HL-60/S4 (cell line): Measurements from ENCODE around the gene SETD9.

Experiments used
- in situ Hi-C: fragments of 300-500 bp; cut with MboI; formaldehyde crosslinking; loops from 2 replicates; pipeline ENCODE4 v1.14.3; 2022; ENCODE audit warnings: low sequenced_read_pairs

The SETD9 gene, protein sequence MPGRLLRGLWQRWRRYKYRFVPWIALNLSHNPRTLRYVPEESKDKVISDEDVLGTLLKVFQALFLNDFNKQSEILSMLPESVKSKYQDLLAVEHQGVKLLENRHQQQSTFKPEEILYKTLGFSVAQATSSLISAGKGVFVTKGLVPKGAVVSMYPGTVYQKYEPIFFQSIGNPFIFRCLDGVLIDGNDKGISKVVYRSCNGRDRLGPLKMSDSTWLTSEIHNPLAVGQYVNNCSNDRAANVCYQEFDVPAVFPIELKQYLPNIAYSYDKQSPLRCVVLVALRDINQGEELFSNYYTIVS

DNA sequence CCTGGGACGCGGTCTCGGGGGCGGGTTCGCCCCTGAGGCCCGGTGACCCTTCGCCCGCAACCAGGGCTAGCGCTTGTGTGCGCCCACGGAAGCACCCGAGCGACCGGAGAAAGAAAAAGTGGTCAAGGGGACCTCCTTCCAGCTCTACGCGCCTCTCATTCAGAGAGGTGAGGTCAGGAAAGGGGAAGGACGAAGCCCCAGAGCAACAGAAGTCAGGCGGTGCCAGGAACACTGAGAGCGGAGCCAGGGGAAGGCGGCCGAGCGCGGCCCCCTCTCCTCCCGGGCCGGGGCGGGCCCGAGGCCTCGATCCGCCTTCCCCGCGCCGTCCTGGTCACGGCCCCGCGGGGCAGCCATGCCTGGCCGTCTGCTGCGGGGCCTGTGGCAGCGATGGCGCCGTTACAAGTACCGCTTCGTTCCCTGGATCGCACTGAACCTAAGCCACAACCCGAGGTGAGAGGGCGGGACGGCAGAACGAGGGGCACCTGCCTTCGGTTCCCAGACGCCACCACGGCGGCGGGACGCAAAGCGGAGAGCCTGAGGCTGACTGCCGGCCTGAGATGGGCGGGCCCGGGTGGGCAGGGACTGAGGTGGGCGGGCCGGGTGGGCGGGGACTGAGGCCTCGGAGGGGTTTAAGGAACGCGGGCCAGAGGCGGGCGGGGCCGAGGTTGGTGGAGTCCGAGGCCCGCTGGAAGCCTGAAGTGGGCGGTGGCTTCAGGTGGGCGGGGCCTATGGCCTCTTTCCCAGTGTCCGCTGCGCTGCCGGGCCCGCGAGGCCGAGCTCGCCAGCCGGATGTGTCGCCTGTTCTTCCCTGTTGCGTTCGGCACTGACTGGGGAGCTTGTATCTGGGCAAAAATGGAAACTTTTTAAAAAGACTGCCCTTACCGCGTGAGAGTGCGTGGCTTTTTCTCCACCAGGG is at the start of gene SETD9:
Gene SETD9, plus strand, starts transcription at position 303 of the 916 bp plus-strand sequence. Its CDS starts 50 bp downstream, at position 353.
- in situ Hi-C loops = no loop called here

DNA sequence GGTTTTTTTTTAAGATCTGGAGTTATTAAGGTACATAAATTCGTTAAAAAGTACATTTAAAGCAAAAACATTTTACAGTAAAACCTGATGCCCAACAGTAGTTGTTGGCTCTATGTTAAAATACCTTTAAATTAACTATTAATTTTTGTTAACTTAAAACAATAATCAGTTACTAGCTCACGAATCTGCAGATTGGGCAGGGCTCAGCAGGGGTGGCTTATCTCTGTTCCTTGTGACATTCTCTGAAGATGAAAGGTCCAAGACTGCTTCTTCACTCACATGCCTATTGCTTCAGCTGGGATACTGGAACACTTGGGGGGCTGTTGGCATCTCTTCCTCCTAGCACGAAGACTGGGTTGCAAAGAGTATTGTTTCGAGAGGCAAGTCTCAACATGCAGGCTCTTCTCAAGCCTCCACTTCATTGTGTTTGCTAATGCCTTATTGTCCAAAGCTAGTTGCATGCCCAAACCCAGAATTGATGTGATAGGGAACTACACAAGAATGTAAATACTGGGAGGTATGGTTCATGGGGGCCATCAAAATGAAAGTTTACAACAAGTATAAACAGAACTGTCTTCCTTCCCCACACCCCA is 47.4 kb upstream of the SETD9 start:
- in situ Hi-C loops = no loop called here

DNA sequence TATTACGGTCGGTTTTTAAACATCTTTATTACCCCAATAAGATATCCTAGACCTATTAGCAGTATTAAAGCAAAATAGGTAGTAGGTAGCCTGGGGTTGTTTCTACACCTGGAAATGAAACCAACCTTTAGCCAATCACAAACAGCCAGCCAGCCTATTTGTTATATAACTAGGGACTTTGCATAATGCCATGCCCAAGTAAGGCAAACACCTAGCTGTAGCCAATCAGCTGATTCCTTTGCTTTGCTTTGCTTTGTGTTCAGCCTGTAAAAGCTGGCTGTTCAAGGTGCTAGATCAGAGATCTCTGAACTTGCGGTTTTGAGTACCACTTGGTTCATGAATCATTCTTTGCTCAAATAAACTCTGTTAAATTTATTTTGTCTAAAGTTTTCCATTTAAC is 46.5 kb upstream of the SETD9 start:
- in situ Hi-C loops = no loop called here

DNA sequence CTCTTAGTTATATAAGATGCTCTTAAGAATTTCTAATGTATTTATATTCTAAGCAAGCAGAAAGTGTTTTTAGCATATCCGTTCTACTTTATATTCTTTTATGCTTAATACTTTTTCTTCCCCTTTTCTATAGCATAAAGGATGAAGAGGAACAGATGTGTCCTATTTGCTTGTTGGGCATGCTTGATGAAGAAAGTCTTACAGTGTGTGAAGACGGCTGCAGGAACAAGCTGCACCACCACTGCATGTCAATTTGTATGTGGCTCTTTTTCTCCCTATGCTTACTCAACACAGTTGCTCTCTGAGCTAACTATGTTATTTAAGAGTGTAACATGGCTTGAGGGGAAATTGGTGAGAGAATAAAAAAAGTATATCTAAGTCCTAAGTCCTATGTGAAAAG is 37.6 kb upstream of the SETD9 start:
- in situ Hi-C loops = no loop called here

DNA sequence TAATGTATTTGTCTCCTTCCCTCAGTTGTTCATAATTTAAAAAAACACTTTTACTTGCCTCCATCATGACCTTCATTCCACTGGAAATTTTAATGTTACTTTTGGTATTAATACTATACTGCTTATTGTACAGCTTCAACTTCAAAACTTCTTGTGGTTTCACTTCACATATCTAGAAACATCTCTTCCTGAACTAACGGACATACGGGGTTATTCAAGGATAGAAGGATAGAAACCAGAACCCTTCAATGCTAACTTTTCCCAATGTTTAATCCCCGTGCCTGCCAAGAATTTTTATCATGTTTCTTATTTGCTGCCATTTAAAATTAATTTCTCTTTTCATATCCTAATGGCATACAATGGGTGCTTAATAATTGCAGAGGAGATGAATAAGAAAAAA is 36.3 kb upstream of the SETD9 start:
- in situ Hi-C loops = no loop called here

DNA sequence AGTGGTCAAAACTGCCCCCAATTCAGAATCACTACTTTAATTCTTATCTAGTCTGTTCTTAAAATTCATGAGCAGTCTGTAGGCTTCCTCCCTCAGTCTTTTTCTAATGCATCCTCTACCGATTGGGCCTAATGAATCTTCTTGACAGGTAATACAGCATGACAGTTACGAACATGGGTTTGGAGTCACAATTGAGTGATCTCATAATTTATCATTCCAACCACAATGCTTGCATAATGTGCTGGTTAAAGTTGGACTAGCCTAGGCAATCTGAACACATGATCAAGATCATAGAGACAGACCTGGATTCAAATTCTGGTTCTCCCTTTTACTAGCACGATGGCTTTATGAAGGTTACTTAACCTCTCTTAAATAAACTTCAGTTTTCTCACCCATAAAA is 33.1 kb upstream of the SETD9 start:
- in situ Hi-C loops = no loop called here

DNA sequence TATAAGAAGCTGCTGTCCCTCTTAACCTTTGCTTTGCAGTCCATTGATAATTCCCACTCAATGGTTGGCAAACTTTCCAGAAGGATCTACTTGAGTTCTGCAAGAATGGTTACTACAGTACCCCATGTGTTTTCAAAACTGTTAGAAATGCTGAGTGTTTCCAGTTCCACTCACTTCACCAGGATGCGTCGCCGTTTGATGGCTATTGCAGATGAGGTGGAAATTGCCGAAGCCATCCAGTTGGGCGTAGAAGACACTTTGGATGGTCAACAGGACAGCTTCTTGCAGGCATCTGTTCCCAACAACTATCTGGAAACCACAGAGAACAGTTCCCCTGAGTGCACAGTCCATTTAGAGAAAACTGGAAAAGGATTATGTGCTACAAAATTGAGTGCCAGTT is 27.8 kb upstream of the SETD9 start:
- in situ Hi-C loops = no loop called here

DNA sequence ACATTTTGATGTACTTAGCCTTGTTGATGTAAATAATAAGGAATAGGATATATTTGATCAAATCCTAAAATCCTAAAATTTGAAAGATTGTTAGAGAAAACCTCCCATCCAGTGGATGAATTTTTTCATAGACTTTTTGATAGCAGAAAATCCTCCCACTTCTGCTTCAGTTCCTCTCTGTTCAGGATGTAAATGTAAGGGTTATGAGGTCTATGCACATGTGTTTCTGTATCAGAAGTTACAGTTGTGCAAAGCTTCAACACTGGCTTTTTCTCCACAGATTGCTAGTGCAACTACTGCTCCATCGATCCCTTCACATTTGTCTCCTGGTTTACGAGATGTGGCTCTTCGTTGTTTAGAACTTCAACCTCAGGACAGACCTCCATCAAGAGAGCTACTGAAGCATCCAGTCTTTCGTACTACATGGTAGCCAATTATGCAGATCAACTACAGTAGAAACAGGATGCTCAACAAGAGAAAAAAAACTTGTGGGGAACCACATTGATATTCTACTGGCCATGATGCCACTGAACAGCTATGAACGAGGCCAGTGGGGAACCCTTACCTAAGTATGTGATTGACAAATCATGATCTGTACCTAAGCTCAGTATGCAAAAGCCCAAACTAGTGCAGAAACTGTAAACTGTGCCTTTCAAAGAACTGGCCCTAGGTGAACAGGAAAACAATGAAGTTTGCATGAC is 16.0 kb upstream of the SETD9 start:
- in situ Hi-C loops = no loop called here

DNA sequence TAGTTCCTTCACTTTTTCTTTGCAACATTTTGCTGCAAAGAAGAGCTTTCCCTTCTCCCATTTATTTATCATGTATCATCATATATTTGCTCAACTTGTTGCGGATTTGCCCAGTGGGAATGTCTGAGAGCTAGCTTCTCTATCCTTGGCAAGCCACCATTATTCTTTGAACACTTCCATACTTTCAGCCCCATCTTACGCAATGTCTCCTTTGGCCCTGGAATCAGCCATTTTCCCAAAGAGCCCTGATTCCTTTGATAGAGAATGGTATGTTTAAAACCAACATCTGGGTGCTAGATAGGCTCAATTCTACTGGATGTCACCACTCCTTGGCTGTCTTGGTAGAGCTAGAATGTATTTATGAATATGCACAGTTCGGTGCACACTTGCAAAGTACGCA is 12.6 kb upstream of the SETD9 start:
- in situ Hi-C loops = no loop called here

DNA sequence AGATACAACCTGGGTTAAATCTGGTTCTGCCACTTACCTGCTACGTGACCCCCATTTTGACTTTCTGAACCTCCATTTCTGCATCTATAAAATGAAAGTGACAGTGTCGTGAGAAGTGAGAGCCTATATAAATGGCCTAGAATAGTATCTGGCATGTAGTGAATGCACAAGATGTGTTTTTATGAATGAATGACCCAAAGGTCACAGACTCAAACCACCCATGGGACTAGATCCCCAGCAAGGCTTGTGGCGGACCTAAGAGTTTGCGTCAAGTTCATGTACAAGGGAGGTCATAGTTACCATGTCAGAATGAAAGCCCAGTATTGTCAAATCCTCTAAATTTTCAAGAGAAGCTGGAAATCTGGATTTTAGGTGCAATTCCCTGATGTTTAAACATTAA is 11.2 kb upstream of the SETD9 start:
- in situ Hi-C loops = no loop called here

DNA sequence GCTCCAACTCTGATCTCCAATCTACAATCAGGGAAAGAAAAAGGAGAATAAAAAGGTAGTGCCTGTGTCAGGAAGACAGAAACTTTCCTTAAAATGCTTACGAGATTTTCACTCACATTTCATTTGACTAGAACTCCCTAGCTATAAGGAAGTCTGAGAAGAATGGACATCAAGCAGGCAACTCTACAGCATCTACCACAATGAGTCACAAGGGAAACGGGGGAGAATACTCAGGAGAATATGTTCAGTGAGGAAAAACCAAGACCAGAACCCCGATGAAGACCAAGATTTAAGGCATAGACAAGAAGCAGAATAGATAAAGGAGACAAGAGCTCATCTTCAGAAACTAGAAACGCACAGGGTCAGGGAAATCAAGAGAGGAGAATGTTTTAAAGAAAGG is 9.0 kb upstream of the SETD9 start:
- in situ Hi-C loops = no loop called here

DNA sequence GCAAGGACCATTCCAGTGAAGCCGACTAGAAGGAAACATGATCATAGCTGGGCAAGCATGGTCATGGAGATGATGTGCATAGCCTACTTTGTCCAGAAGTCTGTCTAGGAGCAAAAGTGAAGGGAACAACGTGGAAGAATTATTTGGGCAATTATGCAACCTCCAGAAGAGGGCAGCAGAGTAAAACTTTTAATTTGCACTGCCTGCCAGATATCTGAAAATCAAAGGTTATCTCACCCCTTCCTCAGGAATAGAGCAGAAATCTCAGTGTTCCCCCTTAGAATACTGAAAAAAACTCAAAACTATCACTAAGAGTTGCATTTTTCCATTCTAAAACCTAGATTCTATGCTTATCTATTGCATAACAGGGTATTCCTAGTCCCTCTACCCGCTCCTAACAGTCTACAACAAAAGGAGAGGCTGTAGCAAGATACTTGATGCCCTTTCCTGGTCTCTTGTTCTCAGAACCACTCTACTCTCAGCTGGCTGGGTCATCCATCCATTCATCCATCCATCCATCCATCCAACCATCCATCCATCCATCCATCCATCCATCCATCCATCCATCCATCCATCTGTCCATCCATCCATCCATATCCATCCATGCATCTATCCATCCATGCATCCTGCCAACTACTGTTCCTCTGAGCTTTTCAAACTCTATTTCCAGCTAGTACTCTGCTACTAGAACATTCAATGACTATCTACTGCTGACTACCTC is 8.4 kb upstream of the SETD9 start:
- in situ Hi-C loops = no loop called here

DNA sequence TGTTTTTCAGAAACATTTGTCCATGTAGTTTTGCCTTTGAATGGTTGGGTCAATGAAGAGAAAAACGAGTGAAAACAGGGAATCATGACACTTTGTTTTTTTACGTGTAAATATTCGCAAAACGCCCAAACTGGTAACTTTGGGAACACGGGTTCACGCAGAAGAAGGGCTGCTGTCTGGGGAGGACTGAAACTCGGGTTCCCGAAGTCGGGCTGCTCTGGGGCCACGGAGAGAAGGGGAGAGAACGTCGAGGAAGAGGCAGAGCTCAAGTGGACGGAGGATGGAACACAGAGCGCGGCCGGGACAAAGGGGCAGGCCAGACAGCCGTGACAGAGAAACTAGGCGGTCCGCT is 478 bp upstream of the SETD9 start:
- in situ Hi-C loops = no loop called here

DNA sequence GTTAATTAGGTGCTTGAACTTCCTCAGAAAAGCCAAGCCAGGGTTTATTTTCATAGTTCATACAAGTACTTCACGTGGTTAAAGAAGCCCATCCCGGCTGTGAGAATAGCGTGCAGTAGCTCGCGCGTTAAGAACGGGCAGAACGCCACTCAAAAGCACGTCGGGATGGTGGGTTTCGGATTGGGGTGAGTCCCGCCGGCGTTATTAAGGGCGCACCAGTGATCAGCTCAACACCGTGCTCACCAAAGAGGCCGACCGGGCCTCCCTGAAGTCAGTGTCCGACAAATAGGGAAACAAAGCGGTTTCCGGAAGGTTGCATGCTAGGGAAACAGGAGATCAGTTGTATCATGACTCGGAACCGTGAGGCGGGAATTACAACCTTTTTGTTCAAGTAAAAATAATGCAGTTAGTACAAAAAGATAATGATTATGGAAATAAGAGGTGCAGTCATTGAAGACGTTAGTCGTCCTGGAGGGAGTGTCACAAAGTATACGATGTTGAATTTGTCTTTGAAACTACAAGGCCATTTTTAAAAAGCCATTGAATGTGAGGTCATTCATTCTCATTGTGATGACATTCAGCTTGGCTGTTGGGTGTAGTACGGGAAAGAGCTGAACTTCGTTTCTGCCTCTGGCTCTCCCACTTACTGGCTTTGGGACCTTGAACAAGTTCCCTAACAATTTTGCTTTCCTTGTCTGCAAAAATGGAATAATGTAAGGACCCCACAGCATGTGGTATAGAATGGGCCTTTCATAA is 992 bp downstream of the SETD9 start:
- in situ Hi-C loops = no loop called here

DNA sequence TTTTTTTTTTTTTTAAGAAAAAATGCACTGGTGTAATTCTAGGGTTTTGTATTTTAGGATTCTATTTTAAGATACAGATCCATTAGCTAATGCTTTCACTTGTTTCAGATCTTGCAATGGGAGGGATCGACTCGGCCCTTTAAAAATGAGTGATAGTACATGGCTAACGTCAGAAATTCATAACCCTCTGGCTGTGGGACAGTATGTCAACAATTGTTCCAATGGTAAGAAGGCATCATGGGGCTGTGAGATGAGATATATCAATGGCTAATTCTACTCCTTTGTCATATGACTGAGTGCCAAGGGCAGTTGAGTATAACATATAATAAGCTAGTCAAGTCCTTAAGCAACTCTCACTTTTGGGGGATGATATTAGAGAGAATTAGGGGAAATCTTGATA is 4.4 kb downstream of the SETD9 start:
- in situ Hi-C loops = no loop called here

DNA sequence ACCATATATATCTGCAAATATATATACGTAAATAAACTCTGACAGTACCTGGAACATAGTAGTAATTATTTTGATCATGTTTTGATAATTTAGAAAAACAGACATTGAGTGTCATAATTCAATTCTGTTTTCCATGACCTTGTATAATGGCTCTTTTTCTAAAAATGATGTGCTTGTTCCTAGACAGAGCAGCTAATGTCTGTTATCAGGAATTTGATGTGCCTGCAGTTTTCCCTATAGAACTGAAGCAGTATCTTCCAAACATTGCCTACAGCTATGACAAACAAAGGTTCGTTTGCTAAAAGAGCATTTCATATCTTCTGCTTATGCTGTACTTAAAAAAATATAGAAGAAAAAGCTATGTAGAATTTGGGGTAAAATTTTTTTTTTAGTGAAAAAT is 5.3 kb downstream of the SETD9 start:
- in situ Hi-C loops = no loop called here

DNA sequence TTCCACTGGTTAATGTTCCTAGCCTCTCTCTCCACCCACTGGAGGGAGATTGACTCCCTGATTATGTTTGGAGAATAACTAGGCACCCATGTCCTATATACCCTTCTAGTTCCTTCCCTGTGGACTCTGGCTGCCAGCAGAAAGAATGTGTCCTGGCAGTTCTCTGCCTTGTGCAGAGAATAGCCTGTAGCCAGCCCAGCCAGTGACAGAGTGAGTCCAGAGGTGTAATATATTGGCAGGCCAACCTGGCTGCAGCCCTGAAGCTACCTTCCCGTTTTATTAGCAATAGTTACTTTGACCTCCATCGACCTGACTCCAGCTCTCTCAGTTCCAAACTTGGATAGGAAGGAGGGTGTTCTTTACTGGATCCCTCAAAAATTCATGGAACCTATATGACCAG is 8.1 kb downstream of the SETD9 start:
- in situ Hi-C loops = no loop called here

DNA sequence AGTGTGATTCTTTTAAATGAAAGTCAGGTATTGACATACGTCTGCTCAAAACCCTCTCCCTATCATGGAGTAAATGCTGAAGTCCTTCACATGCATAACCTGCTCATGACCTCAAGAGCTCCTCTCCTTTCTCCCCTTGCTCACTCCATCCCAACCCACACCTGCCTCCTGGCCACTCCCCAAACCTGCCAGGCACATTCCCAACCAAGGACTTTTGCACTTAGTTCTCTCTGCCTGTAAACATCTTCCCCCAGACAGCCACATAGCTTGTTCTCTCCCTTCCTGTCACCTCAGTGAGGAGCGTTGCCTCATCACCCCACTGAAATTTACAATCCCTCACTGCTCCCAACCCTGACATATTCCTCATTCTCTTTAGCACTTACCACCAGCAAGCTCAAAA is 8.7 kb downstream of the SETD9 start:
- in situ Hi-C loops = no loop called here

DNA sequence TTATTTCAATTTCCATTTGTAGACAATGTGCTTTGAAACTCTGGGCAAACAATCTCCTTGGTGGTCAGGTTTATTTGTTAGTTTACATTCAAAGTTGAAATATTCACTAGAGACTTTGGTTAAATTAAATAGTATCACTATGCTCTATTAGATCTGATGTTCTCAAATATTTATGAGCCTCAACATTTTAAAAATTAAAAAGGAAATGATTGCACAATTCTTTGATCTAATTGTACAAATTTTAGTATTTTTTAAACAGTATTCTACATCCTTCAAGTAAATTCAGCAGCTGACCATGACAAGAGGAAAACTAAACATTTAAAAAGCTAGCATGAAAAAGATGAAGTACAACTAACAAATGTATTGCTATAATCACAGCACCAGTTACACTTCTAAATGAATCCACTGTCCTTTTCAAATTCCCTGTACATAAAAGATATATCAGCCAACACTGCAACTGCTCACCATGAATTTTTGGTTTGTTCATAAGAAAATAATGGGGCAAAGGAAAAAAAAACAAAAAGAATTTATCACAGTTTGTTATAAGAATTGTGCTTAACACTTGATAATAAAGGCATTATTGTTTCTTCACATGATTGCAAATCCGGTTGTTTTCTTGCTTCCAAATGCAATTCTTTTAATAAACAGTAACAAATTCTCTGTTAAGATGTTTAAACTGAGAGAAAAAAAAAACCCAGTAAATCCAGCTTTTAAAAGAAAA is 10.7 kb downstream of the SETD9 start:
- in situ Hi-C loops = no loop called here
